GM12878 (cell line): ENCODE results near the gene VMP1. TPM values are rescaled to one million over a fixed set of nuclear protein-coding genes. Genes with fewer than 3 reads are reported as not detected.

Experiments
- ATAC-seq: fragments of 200-7000 bp; cut with Tn5 transposase; 3 replicates; pipeline ENCODE4 v1.9.1; 2020; ENCODE audit warnings: mild to moderate bottlenecking, moderate library complexity
- BruUV-seq: library from RNA; stranded (reverse); fragments of 400-500 nt; replicated peaks from 2 replicates; lab custom pipeline; 2021; lab: Mats Ljungman, UMichigan
- CTCF ChIA-PET: fragments of 300-600 bp; sonication (Branson Sonifier 250); formaldehyde crosslinking; extraction: SDS; loops from one replicate; lab custom pipeline; 2021; ENCODE audit warnings: inconsistent platforms; lab: Yijun Ruan, JAX
- POLR2A ChIA-PET: fragments of 350-600 bp; formaldehyde crosslinking; extraction: SDS; loops from one replicate; lab custom pipeline; 2021; ENCODE audit warnings: inconsistent platforms; lab: Charles Lee
- RAD21 ChIA-PET: fragments of 300-600 bp; sonication (Branson Sonifier 250); formaldehyde crosslinking; loops from one replicate; lab custom pipeline; 2023; ENCODE audit warnings: antibody characterized with exemption; ENCODE audit not compliant: unreplicated experiment; lab: Charles Lee
- SMC1A ChIA-PET: fragments of 300-600 bp; sonication (Branson Sonifier 250); formaldehyde crosslinking; loops from one replicate; lab custom pipeline; 2023; ENCODE audit not compliant: unreplicated experiment, uncharacterized antibody; lab: Charles Lee
- DNase-seq: peaks from one replicate; pipeline ENCODE4 v3.0.0-alpha.2; 2011; ENCODE audit warnings: low read depth, low spot score
- FAIRE-seq: peaks from 3 replicates; lab custom pipeline; 2011; peaks lifted over from hg19 to GRCh38; lab: Jason Lieb, UNC
- H2AFZ ChIP-seq: 2 replicates; pipeline ENCODE4 v1.6.0; 2011; ENCODE audit warnings: low read depth, low read length, control low read depth; ENCODE audit not compliant: control insufficient read depth
- H3K27ac ChIP-seq: 2 replicates; pipeline ENCODE4 v1.5.1; 2011; ENCODE audit warnings: control low read depth; ENCODE audit not compliant: control insufficient read depth, insufficient read depth
- H3K27me3 ChIP-seq, 2 experiments: replicated peaks in 1 of 2; 2 replicates each; pipeline versions ENCODE4 v1.6.0 to v1.6.1; 2011; ENCODE audit warnings: low read length in 1 of 2; ENCODE audit not compliant: control insufficient read depth in 2 of 2, insufficient read depth in 2 of 2
- H3K36me3 ChIP-seq, 2 experiments: 2 replicates each; pipeline ENCODE4 v1.5.1; 2011; ENCODE audit warnings: low read length in 1 of 2; ENCODE audit not compliant: control insufficient read depth in 2 of 2, insufficient read depth in 2 of 2
- H3K4me1 ChIP-seq: 2 replicates; pipeline ENCODE4 v1.6.1; 2011; ENCODE audit warnings: mild to moderate bottlenecking, low read length, moderate library complexity, mixed read lengths; ENCODE audit not compliant: control insufficient read depth, insufficient read depth
- H3K4me2 ChIP-seq: 2 replicates; pipeline ENCODE4 v1.6.0; 2011; ENCODE audit warnings: control low read depth; ENCODE audit not compliant: control insufficient read depth, insufficient read depth
- H3K4me3 ChIP-seq: fragments of 200-600 bp; sonication (generic); 2 replicates; pipeline ENCODE4 v1.5.1; 2016
- H3K79me2 ChIP-seq: 2 replicates; pipeline ENCODE4 v1.6.0; 2011; ENCODE audit warnings: low read length; ENCODE audit not compliant: control insufficient read depth, insufficient read depth
- H3K9ac ChIP-seq: 2 replicates; pipeline ENCODE4 v1.8.0; 2011; ENCODE audit warnings: low read length, control low read depth, mixed read lengths; ENCODE audit not compliant: control insufficient read depth, insufficient read depth
- H3K9me3 ChIP-seq: replicated peaks from 3 replicates; pipeline ENCODE4 v1.5.1; 2011; ENCODE audit warnings: mild to moderate bottlenecking, low read length; ENCODE audit not compliant: control insufficient read depth, insufficient read depth
- H4K20me1 ChIP-seq: 2 replicates; pipeline ENCODE4 v1.6.0; 2011; ENCODE audit not compliant: control insufficient read depth, insufficient read depth
- EZH2 ChIP-seq: IDR thresholded peaks from 2 replicates; pipeline ENCODE4 v1.6.1; 2012; ENCODE audit warnings: low read depth, mild to moderate bottlenecking, control low read depth, inconsistent platforms, low read length, borderline replicate concordance; ENCODE audit not compliant: control insufficient read depth
- RB1 ChIP-seq: fragments of 450-650 bp; formaldehyde crosslinking; IDR thresholded peaks from 2 replicates; pipeline ENCODE4 v1.6.1; 2017; ENCODE audit warnings: mild to moderate bottlenecking, borderline replicate concordance
- SIX5 ChIP-seq: IDR thresholded peaks from 2 replicates; pipeline ENCODE4 v1.6.1; 2011; ENCODE audit warnings: mild to moderate bottlenecking, low read depth, low read length, moderate library complexity; ENCODE audit not compliant: severe bottlenecking
- TAF1 ChIP-seq: IDR thresholded peaks from 2 replicates; pipeline ENCODE4 v1.6.1; 2011; ENCODE audit warnings: mild to moderate bottlenecking, low read depth, low read length, borderline replicate concordance
- ZNF592 ChIP-seq: fragments of 450-650 bp; IDR thresholded peaks from 2 replicates; pipeline ENCODE4 v1.6.1; 2017; ENCODE audit warnings: mild to moderate bottlenecking, moderate library complexity
- WGBS: methylation state at CpG from one replicate; pipeline ENCODE4 v1.1.6; 2016; ENCODE audit warnings: low lambda C conversion rate; ENCODE audit not compliant: insufficient replicate concordance, insufficient coverage; ENCODE audit errors: missing lambda C conversion rate; 5-methylcytosine and 5-hydroxymethylcytosine counted together
- in situ Hi-C: fragments of 300-500 bp; cut with MboI; formaldehyde crosslinking; loops from 9 replicates; pipeline ENCODE4 v1.14.3; 2018; ENCODE audit warnings: mixed read lengths
- intact Hi-C: fragments of 100-400 bp; cut with micrococcal nuclease; formaldehyde crosslinking; loops from one replicate; pipeline ENCODE4 v1.14.2; 2022; ENCODE audit not compliant: unreplicated experiment
- polyA plus RNA-seq, 11 experiments: library from polyadenylated mRNA; depleted of rRNA in 4 of 11; unstranded in 6 of 11; stranded (reverse) in 5 of 11; fragments of >200 nt; fragmentation: Nextera tagmentation in 4 of 11; fragmentation: Illumina TruSeq in 1 of 11; extraction: Ambion mirVana in 4 of 11; extraction: Trizol in 1 of 11; gene quantifications; 1 replicate in 1 of 11; 2 replicates in 10 of 11; pipeline versions ENCODE4 v1.2.1 to v1.2.3, GENCODE V29; 2011 to 2016; ENCODE audit warnings: inconsistent platforms in 2 of 11, missing spikeins in 2 of 11, low read depth in 1 of 11
- total RNA-seq, 4 experiments: library from RNA; depleted of rRNA in 3 of 4; stranded (reverse); fragments of >200 nt in 3 of 4; fragmentation: Illumina TruSeq in 1 of 4; extraction: Trizol in 1 of 4; gene quantifications; 2 replicates each; pipeline versions ENCODE4 v1.2.1 to v1.2.3, GENCODE V29; 2013 to 2021
- TF ChIP-seq, protein P1 (sequence below): IDR thresholded peaks from 2 replicates; pipeline ENCODE4 v1.6.1; 2012; ENCODE audit warnings: low read depth, low read length, improper control_type of control experiment
- TF ChIP-seq, protein P2 (sequence below): fragments of 450-650 bp; IDR thresholded peaks from 2 replicates; pipeline ENCODE4 v1.6.1; 2018; ENCODE audit warnings: borderline replicate concordance, mild to moderate bottlenecking; ENCODE audit not compliant: partially characterized antibody

Gene VMP1
- total and polyA plus RNA-seq, 10 of the 15 experiments (the other 5 are each of a cell fraction or from before 2014, with no cell fraction given) = 88.4 to 199 (median 132) TPM

DNA sequence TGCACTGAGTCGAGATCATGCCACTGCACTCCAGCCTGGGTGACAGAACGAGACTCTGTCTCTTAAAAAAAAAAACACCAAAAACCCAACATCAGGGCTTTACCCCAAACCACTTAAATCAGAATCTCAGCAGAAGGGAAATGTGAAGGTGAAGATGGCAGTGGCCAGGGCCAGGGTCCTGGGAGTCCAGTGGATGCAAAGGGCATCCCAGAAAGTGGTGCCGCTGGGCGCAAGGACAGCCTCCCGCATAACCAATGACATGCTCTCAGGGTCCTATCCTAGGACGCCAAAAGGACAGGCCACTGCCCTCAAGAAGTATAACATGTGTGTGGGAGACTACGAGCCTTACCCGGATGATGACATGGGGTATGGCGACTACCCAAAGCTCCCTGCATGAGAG, 177.4 kb downstream of the VMP1 start:
- no TSS peak for BruUV-seq
- no peak for TF ChIP-seq RB1
- TF ChIP-seq SIX5 = no peak
- TF ChIP-seq ZNF592 = no peak
- no peak for TF ChIP-seq EZH2
- TF ChIP-seq, protein P1, sequence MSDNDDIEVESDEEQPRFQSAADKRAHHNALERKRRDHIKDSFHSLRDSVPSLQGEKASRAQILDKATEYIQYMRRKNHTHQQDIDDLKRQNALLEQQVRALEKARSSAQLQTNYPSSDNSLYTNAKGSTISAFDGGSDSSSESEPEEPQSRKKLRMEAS = no peak
- TF ChIP-seq, protein P2, sequence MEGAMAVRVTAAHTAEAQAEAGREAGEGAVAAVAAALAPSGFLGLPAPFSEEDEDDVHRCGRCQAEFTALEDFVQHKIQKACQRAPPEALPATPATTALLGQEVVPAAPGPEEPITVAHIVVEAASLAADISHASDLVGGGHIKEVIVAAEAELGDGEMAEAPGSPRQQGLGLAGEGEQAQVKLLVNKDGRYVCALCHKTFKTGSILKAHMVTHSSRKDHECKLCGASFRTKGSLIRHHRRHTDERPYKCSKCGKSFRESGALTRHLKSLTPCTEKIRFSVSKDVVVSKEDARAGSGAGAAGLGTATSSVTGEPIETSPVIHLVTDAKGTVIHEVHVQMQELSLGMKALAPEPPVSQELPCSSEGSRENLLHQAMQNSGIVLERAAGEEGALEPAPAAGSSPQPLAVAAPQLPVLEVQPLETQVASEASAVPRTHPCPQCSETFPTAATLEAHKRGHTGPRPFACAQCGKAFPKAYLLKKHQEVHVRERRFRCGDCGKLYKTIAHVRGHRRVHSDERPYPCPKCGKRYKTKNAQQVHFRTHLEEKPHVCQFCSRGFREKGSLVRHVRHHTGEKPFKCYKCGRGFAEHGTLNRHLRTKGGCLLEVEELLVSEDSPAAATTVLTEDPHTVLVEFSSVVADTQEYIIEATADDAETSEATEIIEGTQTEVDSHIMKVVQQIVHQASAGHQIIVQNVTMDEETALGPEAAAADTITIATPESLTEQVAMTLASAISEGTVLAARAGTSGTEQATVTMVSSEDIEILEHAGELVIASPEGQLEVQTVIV = no peak
- no peak for TF ChIP-seq TAF1
- TF ChIP-seq, all 136 proteins: peak for 0
- POLR2A ChIA-PET = interaction anchor here (0.5 to 1.0 kb wide), 3 partner anchors 8 to 484 kb away, joined by 3 to 5 read pairs (median 4); no protein-coding TSS in a partner anchor
- Histone ChIP-seq H3K4me2 (no peak overlapping the region), H3K79me2 (no peaks in the 10 kb centered on the region), H3K9ac (no peak overlapping the region), H3K27me3 (no peaks in the 10 kb centered on the region), H3K4me3 (no peak overlapping the region), H2AFZ (no peak overlapping the region), H3K9me3 (no peaks in the 10 kb centered on the region), H4K20me1 (no peaks in the 10 kb centered on the region), H3K27ac (no peak overlapping the region), H3K36me3 (peaks cover 0 to 17% of the 10 kb centered on the region in 2 experiments; a peak in 1 of 4 replicates), H3K4me1 (no peaks in the 10 kb centered on the region)
- RAD21 ChIA-PET = no interaction called here
- no peak for FAIRE-seq
- intact Hi-C loops (no loop called here), in situ Hi-C loops (no loop called here)
- SMC1A ChIA-PET = no interaction called here
- WGBS = 99% methylated on average over 8 of the region's 9 CpGs
- CTCF ChIA-PET = no interaction called here
- ATAC-seq = no peak
- no peak for DNase-seq
